Activated CD4-positive, alpha-beta T cell treated with anti-CD3 and anti-CD28 coated beads, Interleukin-2, amount 10 ng/mL, durations not matched to agents 7 days and 5 days (primary cell): ENCODE measurements around the gene TCAP. TPM values are rescaled to one million over a fixed set of nuclear protein-coding genes. Genes with fewer than 3 reads are reported as not detected.
A peak's percentile ranks its signal among the peaks of the same experiment; 100 is the strongest.

Experiments used
- CTCF ChIA-PET: fragments of 350-600 bp; sonication (Branson Sonifier 250); formaldehyde crosslinking; loops from one replicate; lab custom pipeline; 2021; ENCODE audit warnings: antibody characterized with exemption; lab: Charles Lee
- POLR2A ChIA-PET: fragments of 350-600 bp; sonication (Branson Sonifier 250); formaldehyde crosslinking; loops from one replicate; lab custom pipeline; 2021; ENCODE audit warnings: antibody characterized with exemption; lab: Charles Lee
- DNase-seq: peaks from one replicate; pipeline ENCODE4 v3.0.0-alpha.2; 2020
- H3K27ac Mint-ChIP-seq: one replicate; pipeline ENCODE4 v1.8.0; 2021; ENCODE audit warnings: mild to moderate bottlenecking, moderate library complexity, mixed read lengths
- H3K27me3 Mint-ChIP-seq: one replicate; pipeline ENCODE4 v1.8.0; 2021; ENCODE audit warnings: mixed read lengths
- H3K36me3 Mint-ChIP-seq: one replicate; pipeline ENCODE4 v1.8.0; 2021; ENCODE audit warnings: low read depth, mixed read lengths
- H3K4me1 Mint-ChIP-seq: one replicate; pipeline ENCODE4 v1.8.0; 2021; ENCODE audit warnings: mixed read lengths
- H3K4me3 Mint-ChIP-seq: one replicate; pipeline ENCODE4 v1.8.0; 2021; ENCODE audit warnings: mild to moderate bottlenecking, moderate library complexity, mixed read lengths
- H3K9me3 Mint-ChIP-seq: one replicate; pipeline ENCODE4 v1.8.0; 2021; ENCODE audit warnings: mixed read lengths
- total RNA-seq, 2 experiments: library from RNA; stranded (reverse); gene quantifications; one replicate each; pipeline ENCODE4 v1.2.3, GENCODE V29; 2021

The TCAP gene
- total RNA-seq = 1 to 10 TPM; 2.0 to 2.1 TPM

GRCh38 chr17:39664581-39665561 is at the start of gene TCAP:
TSS of gene TCAP (plus strand) at chr17:39665349. CDS start at chr17:39665360, 11 bp downstream.
- no peak within 1 kb of the TSS for H3K4me3 Mint-ChIP-seq

GRCh38 chr17:39615434-39615833 is 49.7 kb upstream of the TCAP start:
- H3K4me1 Mint-ChIP-seq = peaks cover 3% of the 10 kb centered on the region
- H3K36me3 Mint-ChIP-seq = no peaks in the 10 kb centered on the region
- no peak overlapping the region for H3K4me3 Mint-ChIP-seq
- H3K27ac Mint-ChIP-seq = no peak overlapping the region
- peaks cover 38% of the 10 kb centered on the region for H3K27me3 Mint-ChIP-seq
- DNase-seq = no peak
- H3K9me3 Mint-ChIP-seq = no peaks in the 10 kb centered on the region
- ChIA-PET CTCF (interaction anchor here (1.0 to 1.3 kb wide), 2 partner anchors 8 to 18 kb away, joined by 3 to 4 read pairs; no protein-coding TSS in a partner anchor), POLR2A (no interaction called here)

More at GRCh38 chr17:39664581-39665561, at the start of gene TCAP:
- H3K9me3 Mint-ChIP-seq = no peaks in the 10 kb centered on the region
- H3K36me3 Mint-ChIP-seq = peaks cover 8% of the 10 kb centered on the region
- DNase-seq = no peak
- H3K27me3 Mint-ChIP-seq = peaks cover 24% of the 10 kb centered on the region
- ChIA-PET CTCF (interaction anchor here (0.5 to 3.0 kb wide), 4 partner anchors 10 to 72 kb away, joined by 3 to 22 read pairs (median 6); no protein-coding TSS in a partner anchor), POLR2A (no interaction called here)
- peaks cover 6% of the 10 kb centered on the region for H3K4me1 Mint-ChIP-seq
- H3K27ac Mint-ChIP-seq = peak within 1 kb of the TSS; percentile 19

GRCh38 chr17:39617100-39617445 is 48.1 kb upstream of the TCAP start:
- Mint-ChIP-seq H3K27ac (no peak overlapping the region), H3K4me1 (peaks cover 7% of the 10 kb centered on the region), H3K27me3 (peaks cover 39% of the 10 kb centered on the region), H3K9me3 (no peaks in the 10 kb centered on the region), H3K36me3 (no peaks in the 10 kb centered on the region), H3K4me3 (peak overlapping the region; percentile 67)
- CTCF ChIA-PET = no interaction called here
- no peak for DNase-seq
- POLR2A ChIA-PET = no interaction called here

GRCh38 chr17:39617446-39618245 is 47.5 kb upstream of the TCAP start:
- peak; percentile 61 for DNase-seq
- POLR2A ChIA-PET = no interaction called here
- CTCF ChIA-PET = interaction anchor here (1.8 kb wide), 1 partner anchor 112 kb away, joined by 5 read pairs; the partner anchor contains the start of gene MIEN1
- Mint-ChIP-seq H3K27ac (no peak overlapping the region), H3K4me1 (peaks cover 13% of the 10 kb centered on the region), H3K9me3 (no peaks in the 10 kb centered on the region), H3K27me3 (peaks cover 39% of the 10 kb centered on the region), H3K36me3 (no peaks in the 10 kb centered on the region), H3K4me3 (peak overlapping the region; percentile 74)

GRCh38 chr17:39618246-39618913 is 46.8 kb upstream of the TCAP start:
- H3K36me3 Mint-ChIP-seq = no peaks in the 10 kb centered on the region
- peak overlapping the region; percentile 74 for H3K4me3 Mint-ChIP-seq
- peaks cover 19% of the 10 kb centered on the region for H3K4me1 Mint-ChIP-seq
- H3K27ac Mint-ChIP-seq = peak overlapping the region; percentile 82
- CTCF ChIA-PET = interaction anchor here (0.6 to 1.8 kb wide), 6 partner anchors 10 to 308 kb away, joined by 3 to 5 read pairs (median 3); partner anchors contain the start of gene MIEN1
- POLR2A ChIA-PET = no interaction called here
- no peaks in the 10 kb centered on the region for H3K9me3 Mint-ChIP-seq
- H3K27me3 Mint-ChIP-seq = peaks cover 39% of the 10 kb centered on the region
- no peak for DNase-seq

GRCh38 chr17:39618956-39619785 is 46.0 kb upstream of the TCAP start:
- CTCF ChIA-PET = interaction anchor here (0.6 to 4.9 kb wide), 7 partner anchors 9 to 307 kb away, joined by 3 to 45 read pairs (median 3); partner anchors contain the start of gene MIEN1
- Mint-ChIP-seq H3K4me3 (no peak overlapping the region), H3K27me3 (peaks cover 39% of the 10 kb centered on the region), H3K9me3 (no peaks in the 10 kb centered on the region), H3K27ac (no peak overlapping the region), H3K36me3 (no peaks in the 10 kb centered on the region), H3K4me1 (peaks cover 24% of the 10 kb centered on the region)
- POLR2A ChIA-PET = no interaction called here
- no peak for DNase-seq

GRCh38 chr17:39619786-39620101 is 45.4 kb upstream of the TCAP start:
- no peaks in the 10 kb centered on the region for H3K9me3 Mint-ChIP-seq
- H3K4me3 Mint-ChIP-seq = no peak overlapping the region
- H3K27ac Mint-ChIP-seq = no peak overlapping the region
- DNase-seq = no peak
- H3K4me1 Mint-ChIP-seq = peaks cover 26% of the 10 kb centered on the region
- peaks cover 43% of the 10 kb centered on the region for H3K27me3 Mint-ChIP-seq
- ChIA-PET POLR2A (no interaction called here), CTCF (interaction anchor here (1.3 to 4.9 kb wide), 4 partner anchors 8 to 110 kb away, joined by 3 to 45 read pairs (median 4); partner anchors contain the start of gene MIEN1)
- H3K36me3 Mint-ChIP-seq = no peaks in the 10 kb centered on the region

GRCh38 chr17:39621523-39622379 is 43.4 kb upstream of the TCAP start:
- Mint-ChIP-seq H3K4me3 (peak overlapping the region; percentile 57), H3K27ac (peak overlapping the region; percentile 76), H3K36me3 (no peaks in the 10 kb centered on the region), H3K27me3 (peaks cover 52% of the 10 kb centered on the region), H3K9me3 (no peaks in the 10 kb centered on the region), H3K4me1 (peaks cover 31% of the 10 kb centered on the region)
- ChIA-PET POLR2A (interaction anchor here (0.5 to 0.7 kb wide), 2 partner anchors 47 to 148 kb away, joined by 3 to 4 read pairs; partner anchors contain the start of gene PNMT), CTCF (interaction anchor here (0.6 to 6.0 kb wide), 84 partner anchors 10 to 979 kb away, joined by 3 to 108 read pairs (median 4); partner anchors contain the start of genes IKZF3, MED24, MIEN1 and NEUROD2)
- peak; percentile 88 for DNase-seq

GRCh38 chr17:39622380-39623006 is 42.7 kb upstream of the TCAP start:
- H3K9me3 Mint-ChIP-seq = no peaks in the 10 kb centered on the region
- peak; percentile 36 for DNase-seq
- peak overlapping the region; percentile 76 for H3K27ac Mint-ChIP-seq
- no peaks in the 10 kb centered on the region for H3K36me3 Mint-ChIP-seq
- peaks cover 32% of the 10 kb centered on the region for H3K4me1 Mint-ChIP-seq
- H3K27me3 Mint-ChIP-seq = peaks cover 47% of the 10 kb centered on the region
- CTCF ChIA-PET = interaction anchor here (0.8 to 6.0 kb wide), 39 partner anchors 10 to 405 kb away, joined by 3 to 108 read pairs (median 5); partner anchors contain the start of genes IKZF3, MIEN1, PSMD3 and STARD3
- POLR2A ChIA-PET = interaction anchor here (0.5 kb wide), 1 partner anchor 46 kb away, joined by 4 read pairs; the partner anchor contains the start of gene PNMT
- peak overlapping the region; percentile 57 for H3K4me3 Mint-ChIP-seq

- ChIA-PET CTCF (interaction anchor here (0.5 to 6.0 kb wide), 30 partner anchors 9 to 613 kb away, joined by 3 to 108 read pairs (median 4); partner anchors contain the start of genes MIEN1, PSMD3 and STARD3), POLR2A (no interaction called here)
- peaks cover 29% of the 10 kb centered on the region for H3K4me1 Mint-ChIP-seq
- peak overlapping the region; percentile 33 for H3K27ac Mint-ChIP-seq
- H3K9me3 Mint-ChIP-seq = no peaks in the 10 kb centered on the region
- H3K36me3 Mint-ChIP-seq = no peaks in the 10 kb centered on the region
- no peak overlapping the region for H3K4me3 Mint-ChIP-seq
- peak; percentile 85 for DNase-seq
- peaks cover 49% of the 10 kb centered on the region for H3K27me3 Mint-ChIP-seq
These were observed 41.7 kb upstream of the TCAP start for GRCh38 chr17:39623356-39623950.
